ENCODE measurements around the gene PLS1. TPM values are rescaled to one million over a fixed set of nuclear protein-coding genes. Genes with fewer than 3 reads are reported as not detected.
"Not testable (repeated sequence)": the region's sequence is repeated elsewhere in the genome, so short reads cannot be mapped to it uniquely, and the experiment has no call there.

Gene PLS1
- polyA plus RNA-seq, 1 donor from 2014 or later, result not detected

DNA sequence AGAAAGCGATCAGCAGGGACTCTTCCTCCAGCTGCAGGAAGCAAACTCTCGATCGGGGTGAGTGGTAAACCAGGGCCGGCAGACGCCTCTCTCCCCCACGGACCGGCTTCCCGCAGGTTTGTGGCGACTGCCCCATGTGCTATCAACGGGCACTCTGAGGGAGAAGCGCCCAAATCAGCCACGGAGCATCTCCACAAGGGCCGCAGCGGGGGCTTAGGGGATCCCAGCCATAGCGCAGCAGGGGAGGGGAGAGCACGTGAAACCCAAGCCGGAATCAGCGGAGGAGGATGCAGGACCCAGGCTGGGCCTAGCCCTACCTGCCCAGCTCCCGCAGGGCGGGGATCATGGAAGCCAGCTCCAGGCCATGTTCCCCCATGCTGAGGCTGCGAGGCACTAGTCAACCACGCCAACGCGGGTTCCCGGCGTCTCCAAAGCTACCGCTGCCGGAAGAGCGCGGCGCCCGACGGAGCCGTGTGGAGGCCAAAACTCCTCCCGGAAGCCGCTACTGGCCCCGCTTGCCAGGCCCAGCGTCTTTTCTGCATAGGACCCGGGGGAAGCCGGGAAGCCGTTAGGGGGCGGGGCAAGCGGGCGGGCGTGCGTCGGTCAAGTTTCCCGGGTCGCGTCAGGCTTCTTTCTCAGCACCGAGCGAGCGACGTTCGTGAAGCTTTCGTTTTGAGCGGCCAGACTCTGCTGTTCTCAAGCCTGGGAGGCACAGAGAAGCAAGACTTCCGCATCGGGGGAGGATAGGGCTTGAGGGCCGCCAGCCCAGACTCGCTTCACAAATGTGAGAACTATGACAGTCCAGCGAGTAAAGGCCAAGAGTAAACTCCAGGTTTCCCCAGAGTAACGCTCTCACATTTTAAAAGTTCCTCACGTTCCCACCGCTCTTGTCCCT lies 17.6 kb upstream of the PLS1 start, which contains the start of gene ATR:
Gene ATR (minus strand): TSS at position 405 of the 895 bp plus-strand sequence. CDS start 29 bp downstream, at position 376.
- Mint-ChIP-seq H3K27me3 (no peaks in the 10 kb centered on the region), H3K4me3 (peak within 1 kb of the TSS; percentile 92 to 96 (median 96)), H3K27ac (peak within 1 kb of the TSS; percentile 62 to 98 (median 97)), H3K9me3 (no peaks in the 10 kb centered on the region), H3K36me3 (peaks cover 9% of the 10 kb centered on the region), H3K4me1 (peaks cover 27 to 43% (median 39%) of the 10 kb centered on the region in 3 donors)

- H3K27me3 Mint-ChIP-seq, result no peaks in the 10 kb centered on the region
- H3K4me1 Mint-ChIP-seq, result peaks cover 23 to 32% (median 30%) of the 10 kb centered on the region in 3 donors
- peak overlapping the region; percentile 62 to 98 (median 97) for H3K27ac Mint-ChIP-seq
- peaks cover 6% of the 10 kb centered on the region for H3K36me3 Mint-ChIP-seq
- H3K9me3 Mint-ChIP-seq, result no peaks in the 10 kb centered on the region
- peak overlapping the region in 3 of 4 donors; percentile 77 to 96 (median 92) for H3K4me3 Mint-ChIP-seq
Observed at GRCh38 chr3:142580061-142580423, 16.2 kb upstream of the PLS1 start.

DNA sequence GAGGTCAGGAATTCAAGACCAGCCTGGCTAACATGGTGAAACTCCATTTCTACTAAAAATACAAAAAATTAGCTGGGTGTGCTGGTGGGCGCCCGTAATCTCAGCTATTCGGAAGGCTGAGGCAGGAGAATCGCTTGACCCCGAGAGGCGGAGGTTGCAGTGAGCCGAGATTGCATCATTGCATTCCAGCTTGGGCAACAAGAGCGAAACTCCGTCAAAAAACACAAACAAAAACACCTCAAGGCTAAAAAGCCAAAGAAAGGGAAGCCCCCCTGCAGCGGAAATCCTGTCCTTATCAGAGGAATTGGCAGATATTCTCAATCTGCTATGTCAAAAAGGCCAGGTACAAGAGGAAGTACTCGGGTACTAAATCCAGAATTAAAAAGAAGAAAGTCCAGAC lies 15.1 kb upstream of the PLS1 start:
- H3K4me1 Mint-ChIP-seq, result peaks cover 15 to 23% (median 22%) of the 10 kb centered on the region in 3 donors
- not testable (repeated sequence) for H3K9me3 Mint-ChIP-seq, H3K36me3 Mint-ChIP-seq, H3K27ac Mint-ChIP-seq, H3K4me3 Mint-ChIP-seq, H3K27me3 Mint-ChIP-seq

GRCh38 chr3:142586803-142587406 lies 9.3 kb upstream of the PLS1 start:
- Mint-ChIP-seq H3K27ac (no peak overlapping the region), H3K9me3 (no peaks in the 10 kb centered on the region), H3K27me3 (peaks cover 6% of the 10 kb centered on the region), H3K4me3 (no peak overlapping the region), H3K36me3 (no peaks in the 10 kb centered on the region), H3K4me1 (no peaks in the 10 kb centered on the region)

DNA sequence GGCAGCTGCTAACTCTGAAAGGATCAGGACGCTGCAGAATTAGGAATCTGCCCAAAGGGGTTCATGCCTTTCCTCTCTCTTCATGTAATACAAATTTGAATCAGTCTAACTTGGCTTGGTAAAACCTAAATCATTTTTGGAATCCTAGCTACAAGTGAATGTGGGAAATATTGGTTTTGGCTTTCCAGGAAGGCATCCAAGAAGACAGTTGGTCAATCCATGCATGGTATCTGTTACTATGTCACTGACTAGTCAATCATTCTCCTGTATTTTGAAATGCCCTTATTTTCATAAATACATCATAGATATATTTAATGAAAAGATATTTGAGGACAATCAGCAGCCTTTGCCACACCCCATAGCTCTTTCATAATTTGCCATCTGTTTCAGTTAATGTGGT lies 7.5 kb upstream of the PLS1 start:
- peaks cover 6% of the 10 kb centered on the region for H3K27me3 Mint-ChIP-seq
- no peak overlapping the region for H3K4me3 Mint-ChIP-seq
- no peaks in the 10 kb centered on the region for H3K36me3 Mint-ChIP-seq
- H3K9me3 Mint-ChIP-seq, result no peaks in the 10 kb centered on the region
- H3K27ac Mint-ChIP-seq, result no peak overlapping the region
- H3K4me1 Mint-ChIP-seq, result no peaks in the 10 kb centered on the region

GRCh38 chr3:142592268-142592667 lies 3.9 kb upstream of the PLS1 start:
- not testable (repeated sequence) for H3K36me3 Mint-ChIP-seq, H3K4me1 Mint-ChIP-seq, H3K27ac Mint-ChIP-seq, H3K9me3 Mint-ChIP-seq, H3K4me3 Mint-ChIP-seq, H3K27me3 Mint-ChIP-seq

DNA sequence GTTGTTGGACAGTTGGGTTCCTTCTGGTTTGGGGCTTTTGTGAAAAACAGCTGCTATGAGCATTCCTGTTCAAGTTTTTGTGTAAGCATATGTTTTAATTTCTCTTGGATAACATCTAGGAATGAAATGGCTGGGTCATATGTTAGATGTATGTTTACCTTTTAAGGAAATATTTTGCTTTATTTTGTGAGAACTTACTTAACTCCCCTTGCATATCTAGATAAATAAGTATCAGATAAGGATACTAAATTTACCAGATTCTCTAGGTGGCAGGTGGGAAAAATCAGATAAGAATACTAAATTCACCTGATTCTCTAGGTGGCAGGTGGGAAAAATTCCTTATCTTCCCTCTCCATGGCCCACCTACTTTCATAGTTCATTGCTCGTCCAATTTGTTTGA lies 1.1 kb upstream of the PLS1 start:
- H3K9me3 Mint-ChIP-seq, result no peaks in the 10 kb centered on the region
- no peaks in the 10 kb centered on the region for H3K36me3 Mint-ChIP-seq
- H3K27ac Mint-ChIP-seq, result no peak overlapping the region
- H3K27me3 Mint-ChIP-seq, result peaks cover 6% of the 10 kb centered on the region
- peak overlapping the region in 2 of 4 donors; percentile 91 to 95 for H3K4me3 Mint-ChIP-seq
- peaks cover 0 to 8% (median 6%) of the 10 kb centered on the region in 3 donors for H3K4me1 Mint-ChIP-seq

GRCh38 chr3:142595581-142595950 lies 627 bp upstream of the PLS1 start:
- Mint-ChIP-seq H3K9me3 (no peaks in the 10 kb centered on the region), H3K4me3 (peak overlapping the region; percentile 91 to 96 (median 93)), H3K4me1 (peaks cover 0 to 8% (median 6%) of the 10 kb centered on the region in 3 donors), H3K27ac (no peak overlapping the region), H3K36me3 (no peaks in the 10 kb centered on the region), H3K27me3 (peaks cover 6% of the 10 kb centered on the region)

- no peaks in the 10 kb centered on the region for H3K9me3 Mint-ChIP-seq
- peak overlapping the region in 2 of 3 donors; percentile 8 to 15 for H3K27ac Mint-ChIP-seq
- no peaks in the 10 kb centered on the region for H3K36me3 Mint-ChIP-seq
- H3K4me3 Mint-ChIP-seq, result peak overlapping the region; percentile 91 to 96 (median 93)
- peaks cover 6% of the 10 kb centered on the region for H3K27me3 Mint-ChIP-seq
- peaks cover 0 to 8% (median 6%) of the 10 kb centered on the region in 3 donors for H3K4me1 Mint-ChIP-seq
Observed at GRCh38 chr3:142596726-142597088, 514 bp downstream of the PLS1 start.

DNA sequence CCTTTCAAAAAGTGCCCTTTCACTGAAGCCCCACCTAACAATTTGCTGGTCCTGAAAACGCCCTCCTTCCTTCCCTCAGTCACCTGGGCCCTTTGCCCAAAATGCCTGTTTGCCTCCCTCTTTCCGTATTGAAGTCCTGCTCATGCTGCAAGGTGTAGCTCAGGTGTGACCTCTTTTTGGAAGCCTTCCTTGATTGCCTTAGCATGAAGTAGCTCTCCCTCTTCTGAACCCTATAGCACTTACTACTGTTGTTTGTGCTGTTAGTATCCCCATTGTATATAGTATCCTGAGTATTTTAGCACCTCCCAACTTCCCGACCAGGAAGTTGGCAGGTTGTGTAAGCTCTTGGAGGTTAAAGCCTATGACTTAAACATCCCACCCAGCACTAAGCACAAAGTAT lies 1.7 kb downstream of the PLS1 start:
- Mint-ChIP-seq H3K27ac (no peak overlapping the region), H3K36me3 (no peaks in the 10 kb centered on the region), H3K4me1 (peaks cover 0 to 8% (median 6%) of the 10 kb centered on the region in 3 donors), H3K9me3 (no peaks in the 10 kb centered on the region), H3K4me3 (peak overlapping the region in 2 of 4 donors; percentile 26 to 36), H3K27me3 (peaks cover 6% of the 10 kb centered on the region)

DNA sequence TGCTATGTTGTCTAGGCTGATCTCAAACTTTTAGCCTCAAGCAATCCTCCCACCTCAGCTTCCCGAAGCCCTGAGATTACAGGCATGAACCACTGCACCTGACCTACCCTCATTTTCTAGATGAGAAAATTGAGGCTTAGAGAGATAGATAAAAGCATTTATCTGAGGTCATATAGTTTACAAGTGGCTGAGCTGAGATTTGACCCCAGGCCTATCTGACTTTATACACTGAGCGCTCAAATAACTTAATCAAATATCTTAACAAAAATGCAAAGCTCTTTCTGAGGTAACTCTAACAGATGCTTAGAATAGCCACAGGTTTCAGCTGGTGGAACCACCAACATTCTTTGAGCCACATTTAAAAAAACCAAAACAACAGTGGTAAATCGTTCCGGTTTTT lies 5.5 kb downstream of the PLS1 start:
- H3K27ac Mint-ChIP-seq, result no peak overlapping the region

DNA sequence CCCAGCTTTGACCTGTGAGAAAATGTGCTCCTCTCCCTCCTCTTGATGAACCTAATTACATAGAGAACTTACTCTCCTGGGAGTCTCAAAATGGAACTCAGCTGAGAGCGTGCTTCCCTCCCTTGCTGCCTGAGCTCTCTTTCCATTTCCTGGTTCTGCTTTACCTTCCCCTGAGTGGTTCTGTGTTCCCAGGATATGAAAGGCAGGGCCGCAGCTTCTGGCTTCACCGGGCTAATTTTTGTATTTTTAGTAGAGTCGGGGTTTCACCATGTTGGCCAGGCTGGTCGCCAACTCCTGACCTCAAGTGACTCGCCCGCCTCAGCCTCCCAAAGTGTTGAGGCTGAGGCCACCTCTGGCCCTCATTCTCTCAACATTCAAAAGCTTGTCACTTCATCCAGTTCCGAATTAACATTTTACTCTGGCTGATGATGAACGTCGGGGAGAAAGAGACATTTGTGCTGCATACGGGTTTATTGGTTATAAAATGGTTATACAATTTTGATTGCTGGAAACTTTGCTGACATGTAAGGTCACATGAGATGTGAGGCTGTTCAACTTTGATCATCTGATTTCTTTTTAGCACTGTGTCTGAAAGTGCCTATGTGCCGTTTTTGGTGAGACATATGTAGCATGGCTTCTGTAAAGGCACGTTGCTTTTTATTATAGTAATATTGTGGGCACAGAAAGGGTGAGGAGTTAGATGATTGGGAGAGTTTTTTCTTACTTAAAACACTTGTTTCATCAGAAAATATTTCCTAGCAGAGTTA lies 6.6 kb downstream of the PLS1 start:
- H3K4me3 Mint-ChIP-seq, result no peak overlapping the region
- H3K27me3 Mint-ChIP-seq, result no peaks in the 10 kb centered on the region
- no peaks in the 10 kb centered on the region for H3K36me3 Mint-ChIP-seq
- no peaks in the 10 kb centered on the region for H3K4me1 Mint-ChIP-seq
- no peak overlapping the region for H3K27ac Mint-ChIP-seq
- H3K9me3 Mint-ChIP-seq, result no peaks in the 10 kb centered on the region

More for the DNA sequence above, 5.5 kb downstream of the PLS1 start:
- Mint-ChIP-seq H3K9me3 (no peaks in the 10 kb centered on the region), H3K4me1 (peaks cover 0 to under 1% (median 0%) of the 10 kb centered on the region in 3 donors), H3K4me3 (no peak overlapping the region), H3K27me3 (peaks cover 1% of the 10 kb centered on the region), H3K36me3 (no peaks in the 10 kb centered on the region)

DNA sequence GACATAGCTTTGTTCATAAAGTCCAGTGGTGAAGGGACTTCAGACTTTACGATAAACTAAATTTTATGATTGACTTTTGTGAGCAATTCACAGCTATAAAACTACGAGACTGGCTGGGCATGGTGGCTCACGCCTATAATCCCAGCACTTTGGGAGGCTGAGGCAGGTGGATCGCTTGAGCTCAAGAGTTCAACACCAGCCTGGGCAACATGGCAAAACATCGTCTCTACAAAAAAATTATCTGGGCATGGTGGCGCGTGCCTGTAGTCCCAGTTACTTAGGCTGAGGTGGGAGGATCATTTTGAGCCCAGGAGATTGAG lies 7.2 kb downstream of the PLS1 start:
- not testable (repeated sequence) for H3K27me3 Mint-ChIP-seq, H3K4me1 Mint-ChIP-seq, H3K9me3 Mint-ChIP-seq, H3K36me3 Mint-ChIP-seq, H3K27ac Mint-ChIP-seq, H3K4me3 Mint-ChIP-seq

DNA sequence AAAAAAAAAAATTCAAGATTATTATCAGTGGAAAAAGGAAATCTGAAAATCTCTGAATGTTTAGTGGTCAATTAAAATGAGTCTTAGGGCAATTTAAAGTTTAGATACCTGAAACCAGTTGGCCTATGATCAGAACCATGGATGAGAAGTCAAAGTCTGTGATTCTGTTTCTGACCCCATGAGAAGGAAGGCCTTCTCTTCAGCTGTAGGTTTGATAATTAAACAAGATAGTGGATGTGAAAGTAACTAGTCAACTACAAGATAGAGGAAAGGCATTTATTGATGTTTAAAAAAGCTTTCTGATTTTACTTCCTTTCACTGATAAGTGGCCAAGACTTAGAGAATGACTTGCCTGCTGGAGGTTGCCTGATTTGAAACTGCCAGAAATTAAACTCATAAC lies 8.7 kb downstream of the PLS1 start:
- no peaks in the 10 kb centered on the region for H3K36me3 Mint-ChIP-seq
- no peak overlapping the region for H3K4me3 Mint-ChIP-seq
- H3K9me3 Mint-ChIP-seq, result no peaks in the 10 kb centered on the region
- H3K4me1 Mint-ChIP-seq, result no peaks in the 10 kb centered on the region
- H3K27ac Mint-ChIP-seq, result no peak overlapping the region
- H3K27me3 Mint-ChIP-seq, result no peaks in the 10 kb centered on the region

DNA sequence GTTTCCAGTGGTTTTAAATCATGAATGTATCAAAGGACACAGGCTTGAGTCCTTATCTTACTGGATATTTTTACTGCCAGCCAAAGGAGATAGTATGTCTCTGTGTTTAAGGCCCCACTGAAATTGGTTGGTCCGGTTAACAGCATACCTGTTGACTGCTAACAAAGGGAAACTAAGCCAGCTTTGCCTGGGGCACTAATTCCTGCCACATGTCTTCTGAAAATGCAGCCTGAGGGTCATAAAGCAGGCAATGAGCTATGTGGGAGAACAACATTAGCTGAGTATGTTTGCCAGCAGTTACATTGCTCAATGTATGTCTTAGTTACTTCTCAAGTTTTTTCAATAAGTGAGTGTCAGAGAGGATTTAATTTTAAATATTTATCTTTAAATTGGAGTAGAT lies 12.4 kb downstream of the PLS1 start:
- no peak overlapping the region for H3K4me3 Mint-ChIP-seq
- H3K9me3 Mint-ChIP-seq, result no peaks in the 10 kb centered on the region
- no peaks in the 10 kb centered on the region for H3K36me3 Mint-ChIP-seq
- H3K4me1 Mint-ChIP-seq, result no peaks in the 10 kb centered on the region
- no peak overlapping the region for H3K27ac Mint-ChIP-seq
- H3K27me3 Mint-ChIP-seq, result no peaks in the 10 kb centered on the region
